TTC549 (cell line): ENCODE measurements around the gene TPBGL.

Experiments used
- FAIRE-seq: peaks from 2 replicates; lab custom pipeline; 2012; peaks lifted over from hg19 to GRCh38; lab: Jason Lieb, UNC

The TPBGL gene

GRCh38 chr11:75212411-75212810 lies 28.2 kb upstream of the TPBGL start:
- no peak for FAIRE-seq

GRCh38 chr11:75214411-75214821 lies 26.2 kb upstream of the TPBGL start:
- FAIRE-seq = no peak

- no peak for FAIRE-seq
These were observed 25.7 kb upstream of the TPBGL start for GRCh38 chr11:75214843-75215242.

- no peak for FAIRE-seq
These were observed 20.7 kb upstream of the TPBGL start for GRCh38 chr11:75219869-75220268.

- FAIRE-seq = no peak
These were observed 16.5 kb upstream of the TPBGL start for GRCh38 chr11:75223954-75224643.

- FAIRE-seq = no peak
These were observed 14.8 kb upstream of the TPBGL start for GRCh38 chr11:75225794-75226193.

GRCh38 chr11:75229466-75229865 lies 11.1 kb upstream of the TPBGL start:
- no peak for FAIRE-seq

- no peak for FAIRE-seq
These were observed 10.0 kb upstream of the TPBGL start for GRCh38 chr11:75230621-75231020.

- no peak for FAIRE-seq
These were observed 6.8 kb upstream of the TPBGL start for GRCh38 chr11:75233754-75234172.

- no peak for FAIRE-seq
These were observed 4.5 kb upstream of the TPBGL start for GRCh38 chr11:75236062-75236461.

- no peak for FAIRE-seq
These were observed 3.5 kb upstream of the TPBGL start for GRCh38 chr11:75237050-75237449.

GRCh38 chr11:75238595-75239440 lies 1.8 kb upstream of the TPBGL start:
- FAIRE-seq = no peak

GRCh38 chr11:75239531-75240290 lies 863 bp upstream of the TPBGL start:
- FAIRE-seq = no peak

GRCh38 chr11:75241036-75241905 lies 697 bp downstream of the TPBGL start:
- no peak for FAIRE-seq

GRCh38 chr11:75241906-75242644 lies 1.5 kb downstream of the TPBGL start:
- no peak for FAIRE-seq

GRCh38 chr11:75242722-75243600 lies 2.4 kb downstream of the TPBGL start:
- FAIRE-seq = no peak

GRCh38 chr11:75244052-75244814 lies 3.7 kb downstream of the TPBGL start:
- no peak for FAIRE-seq

- FAIRE-seq = no peak
These were observed 4.9 kb downstream of the TPBGL start for GRCh38 chr11:75245356-75246005.
